ENCODE measurements around the gene ADM5.
A peak's percentile ranks its signal among the peaks of the same experiment; 100 is the strongest.

ADM5 gene

DNA sequence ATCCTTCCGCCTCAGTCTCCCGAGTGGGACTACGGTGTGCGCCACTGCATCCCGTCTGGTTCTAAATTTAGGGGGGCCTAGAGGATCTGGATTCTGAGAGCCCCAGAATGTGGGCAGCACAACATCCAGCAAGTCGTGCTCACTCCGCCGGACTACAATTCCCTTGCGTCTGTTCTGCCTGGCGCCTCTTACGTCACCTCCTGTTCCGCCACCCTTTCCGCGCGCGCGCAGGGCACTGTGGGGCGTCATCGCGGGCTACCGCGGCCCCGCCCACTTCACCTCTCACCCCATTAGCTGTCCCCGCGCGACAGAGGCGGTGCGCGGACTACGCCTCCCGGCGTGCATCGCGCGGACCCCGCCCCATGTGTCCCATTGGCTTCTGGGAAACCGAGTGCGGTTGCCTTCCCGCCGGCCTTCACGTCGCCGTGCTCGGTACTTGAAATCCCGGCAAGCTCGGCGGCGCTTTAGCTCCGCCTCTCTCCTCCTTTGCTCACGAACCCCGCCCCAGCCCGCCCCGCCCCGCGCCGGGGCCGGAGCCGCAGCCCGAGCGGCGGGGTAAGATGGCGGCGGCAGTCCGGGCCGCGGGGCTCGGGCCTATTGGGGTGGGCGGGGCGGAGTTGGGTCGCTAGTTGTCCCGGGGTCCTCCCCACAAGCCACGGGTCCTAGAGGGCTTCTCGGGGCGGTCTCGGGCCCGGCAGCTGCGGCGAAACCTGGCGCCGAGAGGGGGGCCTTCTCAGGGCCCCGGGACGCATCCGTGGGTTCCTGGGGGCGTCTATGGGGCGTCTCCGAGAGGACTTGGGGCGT, 47.5 kb upstream of the ADM5 start, which contains the start of gene SCAF1:
Gene SCAF1, plus strand, starts transcription at position 522 of the 804 bp plus-strand sequence. CDS start 2,818 bp downstream, outside the sequence.
- H4K20me1 ChIP-seq (ENCODE audit: insufficient read depth, low read length): no peaks in the 10 kb centered on the region
- no peaks in the 10 kb centered on the region for H3K27me3 ChIP-seq (ENCODE audit: insufficient read depth, low read length)
- peak within 1 kb of the TSS; percentile 92 for H3K27ac ChIP-seq (ENCODE audit: low read depth, low read length, poor library complexity, severe bottlenecking)
- peak within 1 kb of the TSS; percentile 97 for H3K4me2 ChIP-seq (ENCODE audit: low read length)
- no peaks in the 10 kb centered on the region for H3K9me2 ChIP-seq (ENCODE audit: low read depth, low read length)
- H3K9ac ChIP-seq (ENCODE audit: low read length): peak within 1 kb of the TSS; percentile 96
- no peaks in the 10 kb centered on the region for H3F3A ChIP-seq (ENCODE audit: insufficient read depth, low read length)
- peak within 1 kb of the TSS; percentile 95 for H3K4me3 ChIP-seq (ENCODE audit: low read depth, low read length, poor library complexity, severe bottlenecking)
- no peak for TF ChIP-seq EZH2 (IDR thresholded peaks at IDR 0.05; ENCODE audit: borderline replicate concordance, low read length)
- TF ChIP-seq, protein P1, sequence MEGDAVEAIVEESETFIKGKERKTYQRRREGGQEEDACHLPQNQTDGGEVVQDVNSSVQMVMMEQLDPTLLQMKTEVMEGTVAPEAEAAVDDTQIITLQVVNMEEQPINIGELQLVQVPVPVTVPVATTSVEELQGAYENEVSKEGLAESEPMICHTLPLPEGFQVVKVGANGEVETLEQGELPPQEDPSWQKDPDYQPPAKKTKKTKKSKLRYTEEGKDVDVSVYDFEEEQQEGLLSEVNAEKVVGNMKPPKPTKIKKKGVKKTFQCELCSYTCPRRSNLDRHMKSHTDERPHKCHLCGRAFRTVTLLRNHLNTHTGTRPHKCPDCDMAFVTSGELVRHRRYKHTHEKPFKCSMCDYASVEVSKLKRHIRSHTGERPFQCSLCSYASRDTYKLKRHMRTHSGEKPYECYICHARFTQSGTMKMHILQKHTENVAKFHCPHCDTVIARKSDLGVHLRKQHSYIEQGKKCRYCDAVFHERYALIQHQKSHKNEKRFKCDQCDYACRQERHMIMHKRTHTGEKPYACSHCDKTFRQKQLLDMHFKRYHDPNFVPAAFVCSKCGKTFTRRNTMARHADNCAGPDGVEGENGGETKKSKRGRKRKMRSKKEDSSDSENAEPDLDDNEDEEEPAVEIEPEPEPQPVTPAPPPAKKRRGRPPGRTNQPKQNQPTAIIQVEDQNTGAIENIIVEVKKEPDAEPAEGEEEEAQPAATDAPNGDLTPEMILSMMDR (IDR thresholded peaks at IDR 0.05; ENCODE audit: low read length): no peak
- H3K4me1 ChIP-seq (ENCODE audit: insufficient read depth, low read length, severe bottlenecking): peaks cover 23% of the 10 kb centered on the region
- H3K79me2 ChIP-seq (ENCODE audit: insufficient read depth, low read length): peaks cover 25% of the 10 kb centered on the region
- peaks cover 22% of the 10 kb centered on the region; the same call in 1 of the 2 replicates for H3K36me3 ChIP-seq (ENCODE audit: insufficient read depth, low read length)
- no peak within 1 kb of the TSS for H2AFZ ChIP-seq (ENCODE audit: low read length)
- H3K9me3 ChIP-seq (ENCODE audit: low read length): no peaks in the 10 kb centered on the region

DNA sequence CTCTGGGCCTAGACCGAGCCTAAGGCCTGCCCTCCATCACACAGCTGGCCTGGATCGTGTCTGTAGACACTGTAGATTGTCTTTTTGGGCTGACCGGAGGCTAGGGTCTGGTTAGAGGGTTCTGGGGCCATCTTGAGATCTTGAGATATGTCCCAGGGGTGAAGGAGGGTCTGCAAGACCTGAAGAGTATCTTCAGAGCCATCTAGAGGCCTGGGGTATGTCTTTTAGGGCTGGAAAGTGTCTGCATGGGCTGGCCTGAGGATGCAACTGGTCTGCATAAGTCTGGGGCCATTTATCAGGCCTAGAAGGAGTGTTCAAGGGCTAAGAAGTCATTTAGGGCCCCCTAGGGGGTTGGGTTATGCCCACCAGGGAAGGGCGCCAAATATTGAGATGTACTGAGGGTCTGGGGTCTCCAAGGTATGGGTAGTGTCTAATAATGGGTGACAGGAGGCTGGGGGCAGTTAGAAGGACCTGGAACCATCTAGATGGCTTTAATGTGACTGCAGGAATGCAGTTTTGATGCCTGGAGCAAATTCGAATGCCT, 46.8 kb upstream of the ADM5 start:
- peaks cover 28% of the 10 kb centered on the region; the same call in 1 of the 2 replicates for H3K36me3 ChIP-seq (ENCODE audit: insufficient read depth, low read length)
- no peaks in the 10 kb centered on the region for H3K9me2 ChIP-seq (ENCODE audit: low read depth, low read length)
- peak overlapping the region; percentile 95 for H3K9ac ChIP-seq (ENCODE audit: low read length)
- TF ChIP-seq EZH2 (IDR thresholded peaks at IDR 0.05; ENCODE audit: borderline replicate concordance, low read length): no peak
- TF ChIP-seq, protein P1 (IDR thresholded peaks at IDR 0.05; ENCODE audit: low read length): peak; percentile 6; the same call in 1 of the 2 replicates
- H3K79me2 ChIP-seq (ENCODE audit: insufficient read depth, low read length): peaks cover 25% of the 10 kb centered on the region
- H3F3A ChIP-seq (ENCODE audit: insufficient read depth, low read length): no peaks in the 10 kb centered on the region
- H4K20me1 ChIP-seq (ENCODE audit: insufficient read depth, low read length): no peaks in the 10 kb centered on the region
- no peak overlapping the region for H2AFZ ChIP-seq (ENCODE audit: low read length)
- H3K27me3 ChIP-seq (ENCODE audit: insufficient read depth, low read length): no peaks in the 10 kb centered on the region
- peak overlapping the region; percentile 95 for H3K4me3 ChIP-seq (ENCODE audit: low read depth, low read length, poor library complexity, severe bottlenecking)
- peak overlapping the region; percentile 94 for H3K4me2 ChIP-seq (ENCODE audit: low read length)
- no peaks in the 10 kb centered on the region for H3K9me3 ChIP-seq (ENCODE audit: low read length)
- peak overlapping the region; percentile 68 for H3K27ac ChIP-seq (ENCODE audit: low read depth, low read length, poor library complexity, severe bottlenecking)
- H3K4me1 ChIP-seq (ENCODE audit: insufficient read depth, low read length, severe bottlenecking): peaks cover 23% of the 10 kb centered on the region

DNA sequence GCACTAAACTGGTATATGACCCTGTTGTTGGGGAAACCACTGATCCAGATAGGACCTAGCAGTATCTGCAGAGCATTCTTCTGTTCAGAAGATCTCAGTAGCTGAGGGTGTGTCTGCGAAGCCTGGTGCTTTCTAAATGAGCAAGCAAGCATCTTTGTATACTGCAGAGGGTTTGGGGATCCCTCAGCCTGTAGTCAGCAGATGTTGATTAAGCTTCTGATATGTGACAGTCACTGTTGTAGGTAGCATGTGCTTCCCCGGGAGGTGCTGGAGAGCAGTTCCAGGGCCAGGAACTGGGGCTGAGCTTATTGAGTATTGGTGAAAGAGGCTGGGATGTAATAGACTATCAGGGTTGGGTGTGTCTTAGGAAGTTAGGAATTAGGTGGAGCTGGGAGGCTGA, 45.9 kb upstream of the ADM5 start:
- Histone ChIP-seq H4K20me1 (ENCODE audit: insufficient read depth, low read length) (no peaks in the 10 kb centered on the region), H3K9ac (ENCODE audit: low read length) (peak overlapping the region; percentile 95; the same call in 1 of the 2 replicates), H3K9me2 (ENCODE audit: low read depth, low read length) (no peaks in the 10 kb centered on the region), H2AFZ (ENCODE audit: low read length) (no peak overlapping the region), H3K4me2 (ENCODE audit: low read length) (peak overlapping the region; percentile 94), H3K36me3 (ENCODE audit: insufficient read depth, low read length) (peaks cover 29% of the 10 kb centered on the region; the same call in 1 of the 2 replicates), H3K27me3 (ENCODE audit: insufficient read depth, low read length) (no peaks in the 10 kb centered on the region), H3F3A (ENCODE audit: insufficient read depth, low read length) (no peaks in the 10 kb centered on the region), H3K27ac (ENCODE audit: low read depth, low read length, poor library complexity, severe bottlenecking) (no peak overlapping the region), H3K9me3 (ENCODE audit: low read length) (no peaks in the 10 kb centered on the region), H3K79me2 (ENCODE audit: insufficient read depth, low read length) (peaks cover 25% of the 10 kb centered on the region), H3K4me1 (ENCODE audit: insufficient read depth, low read length, severe bottlenecking) (peaks cover 23% of the 10 kb centered on the region), H3K4me3 (ENCODE audit: low read depth, low read length, poor library complexity, severe bottlenecking) (peak overlapping the region; percentile 95)
- TF ChIP-seq, protein P1 (IDR thresholded peaks at IDR 0.05; ENCODE audit: low read length): no peak
- TF ChIP-seq EZH2 (IDR thresholded peaks at IDR 0.05; ENCODE audit: borderline replicate concordance, low read length): no peak
